Glutamatergic neuron (in vitro differentiated cells): ENCODE measurements around the gene UQCRQ. TPM values are rescaled to one million over a fixed set of nuclear protein-coding genes. Genes with fewer than 3 reads are reported as not detected.

Experiments used
- DNase-seq: peaks from one replicate; pipeline ENCODE4 v3.0.0; 2022
- H3K27ac Mint-ChIP-seq: one replicate; pipeline ENCODE4 v1.8.0; 2020; ENCODE audit warnings: mild to moderate bottlenecking, mixed read lengths, inconsistent platforms; ENCODE audit not compliant: unreplicated experiment
- H3K27me3 Mint-ChIP-seq: one replicate; pipeline ENCODE4 v1.8.0; 2020; ENCODE audit warnings: mild to moderate bottlenecking, moderate library complexity, mixed read lengths, inconsistent platforms; ENCODE audit not compliant: unreplicated experiment
- H3K36me3 Mint-ChIP-seq: one replicate; pipeline ENCODE4 v1.8.0; 2020; ENCODE audit warnings: mild to moderate bottlenecking, mixed read lengths, inconsistent platforms; ENCODE audit not compliant: unreplicated experiment
- H3K4me1 Mint-ChIP-seq: one replicate; pipeline ENCODE4 v1.8.0; 2020; ENCODE audit warnings: mild to moderate bottlenecking, low read depth, mixed read lengths, inconsistent platforms; ENCODE audit not compliant: unreplicated experiment
- H3K4me3 Mint-ChIP-seq: one replicate; pipeline ENCODE4 v1.8.0; 2020; ENCODE audit warnings: mild to moderate bottlenecking, mixed read lengths, inconsistent platforms; ENCODE audit not compliant: unreplicated experiment
- H3K9me3 Mint-ChIP-seq: one replicate; pipeline ENCODE4 v1.8.0; 2020; ENCODE audit warnings: mild to moderate bottlenecking, moderate library complexity, mixed read lengths, inconsistent platforms; ENCODE audit not compliant: unreplicated experiment
- total RNA-seq: library from RNA; stranded (reverse); fragmentation: NEBNext Ultra II Directional; extraction: Animal tissue kit (Norgen Biotek cat#: 25700); gene quantifications from one replicate; pipeline ENCODE4 v1.2.1, GENCODE V29; 2021; ENCODE audit not compliant: unreplicated experiment
- TF ChIP-seq, protein P1 (sequence below): fragments of 200-600 bp; sonication (generic); IDR thresholded peaks from one replicate; pipeline ENCODE4 v1.5.0; 2021; ENCODE audit not compliant: partially characterized antibody, unreplicated experiment

UQCRQ gene
- total RNA-seq, 1 donor from 2014 or later: 163 TPM

GRCh38 chr5:132905938-132906337, 39.5 kb downstream of the UQCRQ start:
- Mint-ChIP-seq H3K4me3 (no peak overlapping the region), H3K27ac (no peak overlapping the region), H3K9me3 (no peaks in the 10 kb centered on the region), H3K27me3 (no peaks in the 10 kb centered on the region), H3K36me3 (no peaks in the 10 kb centered on the region), H3K4me1 (no peaks in the 10 kb centered on the region)
- DNase-seq: no peak
- TF ChIP-seq, protein P1, sequence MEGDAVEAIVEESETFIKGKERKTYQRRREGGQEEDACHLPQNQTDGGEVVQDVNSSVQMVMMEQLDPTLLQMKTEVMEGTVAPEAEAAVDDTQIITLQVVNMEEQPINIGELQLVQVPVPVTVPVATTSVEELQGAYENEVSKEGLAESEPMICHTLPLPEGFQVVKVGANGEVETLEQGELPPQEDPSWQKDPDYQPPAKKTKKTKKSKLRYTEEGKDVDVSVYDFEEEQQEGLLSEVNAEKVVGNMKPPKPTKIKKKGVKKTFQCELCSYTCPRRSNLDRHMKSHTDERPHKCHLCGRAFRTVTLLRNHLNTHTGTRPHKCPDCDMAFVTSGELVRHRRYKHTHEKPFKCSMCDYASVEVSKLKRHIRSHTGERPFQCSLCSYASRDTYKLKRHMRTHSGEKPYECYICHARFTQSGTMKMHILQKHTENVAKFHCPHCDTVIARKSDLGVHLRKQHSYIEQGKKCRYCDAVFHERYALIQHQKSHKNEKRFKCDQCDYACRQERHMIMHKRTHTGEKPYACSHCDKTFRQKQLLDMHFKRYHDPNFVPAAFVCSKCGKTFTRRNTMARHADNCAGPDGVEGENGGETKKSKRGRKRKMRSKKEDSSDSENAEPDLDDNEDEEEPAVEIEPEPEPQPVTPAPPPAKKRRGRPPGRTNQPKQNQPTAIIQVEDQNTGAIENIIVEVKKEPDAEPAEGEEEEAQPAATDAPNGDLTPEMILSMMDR: peak; percentile 44

GRCh38 chr5:132907161-132907560, 40.7 kb downstream of the UQCRQ start:
- no peaks in the 10 kb centered on the region for H3K36me3 Mint-ChIP-seq
- TF ChIP-seq, protein P1: no peak
- no peak for DNase-seq
- H3K4me3 Mint-ChIP-seq: no peak overlapping the region
- peaks cover 2% of the 10 kb centered on the region for H3K9me3 Mint-ChIP-seq
- H3K27ac Mint-ChIP-seq: no peak overlapping the region
- H3K27me3 Mint-ChIP-seq: no peaks in the 10 kb centered on the region
- no peaks in the 10 kb centered on the region for H3K4me1 Mint-ChIP-seq

DNA sequence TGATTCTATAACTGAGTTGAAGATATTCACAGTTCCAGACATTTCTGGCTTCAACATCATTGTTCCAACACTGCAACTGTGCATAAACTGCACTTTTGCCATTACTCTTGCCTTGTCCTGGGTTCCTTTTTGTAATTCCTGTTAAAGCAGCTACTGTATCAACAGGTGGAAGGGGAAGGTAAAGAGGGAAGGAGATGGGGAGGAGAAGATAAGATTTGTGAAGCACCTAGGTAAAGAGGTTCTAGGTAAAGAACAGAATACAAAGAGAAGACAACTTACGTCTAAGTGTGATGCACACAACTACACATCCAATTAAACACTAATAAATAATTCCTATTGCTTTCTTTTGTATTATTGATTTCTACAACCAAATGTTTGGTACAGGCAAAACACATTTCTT, 43.3 kb downstream of the UQCRQ start:
- peaks cover 5% of the 10 kb centered on the region for H3K9me3 Mint-ChIP-seq
- no peaks in the 10 kb centered on the region for H3K36me3 Mint-ChIP-seq
- TF ChIP-seq, protein P1: no peak
- no peaks in the 10 kb centered on the region for H3K27me3 Mint-ChIP-seq
- H3K4me3 Mint-ChIP-seq: no peak overlapping the region
- H3K27ac Mint-ChIP-seq: no peak overlapping the region
- H3K4me1 Mint-ChIP-seq: no peaks in the 10 kb centered on the region
- no peak for DNase-seq

- H3K4me1 Mint-ChIP-seq: no peaks in the 10 kb centered on the region
- H3K36me3 Mint-ChIP-seq: no peaks in the 10 kb centered on the region
- no peak overlapping the region for H3K27ac Mint-ChIP-seq
- H3K9me3 Mint-ChIP-seq: peaks cover 5% of the 10 kb centered on the region
- H3K27me3 Mint-ChIP-seq: no peaks in the 10 kb centered on the region
- TF ChIP-seq, protein P1: no peak
- DNase-seq: no peak
- H3K4me3 Mint-ChIP-seq: no peak overlapping the region
Measured at GRCh38 chr5:132915681-132916080, 49.2 kb downstream of the UQCRQ start.

DNA sequence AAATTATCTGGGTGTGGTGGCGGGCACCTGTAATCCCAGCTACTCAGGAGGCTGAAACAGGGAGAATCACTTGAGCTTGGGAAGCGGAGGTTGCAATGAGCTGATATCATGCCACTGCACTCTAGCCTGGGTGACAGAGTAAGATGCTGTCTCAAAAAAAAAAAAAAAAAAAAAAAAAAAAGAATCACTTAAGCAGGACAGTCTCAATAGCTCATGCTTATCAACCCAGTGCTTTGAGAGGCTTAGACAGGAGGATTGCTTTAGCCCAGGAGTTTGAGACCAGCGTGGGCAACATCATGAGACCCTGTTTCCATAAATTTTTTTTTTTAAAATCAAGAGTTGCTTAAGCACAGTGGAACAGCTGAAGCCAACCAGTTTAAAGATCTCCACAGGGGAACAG, 49.6 kb downstream of the UQCRQ start:
- Mint-ChIP-seq H3K9me3 (peaks cover 5% of the 10 kb centered on the region), H3K36me3 (no peaks in the 10 kb centered on the region), H3K27ac (peak overlapping the region; percentile 10), H3K4me1 (no peaks in the 10 kb centered on the region), H3K4me3 (no peak overlapping the region), H3K27me3 (no peaks in the 10 kb centered on the region)
- TF ChIP-seq, protein P1: no peak
- DNase-seq: no peak

Other genes with a start within 250 kb of the UQCRQ start
- not detected for gene IL13, start 208.5 kb upstream of the UQCRQ start, total RNA-seq
- not detected for gene IL4, start 192.7 kb upstream of the UQCRQ start, total RNA-seq
- gene KIF3A, start 129.1 kb upstream of the UQCRQ start, total RNA-seq: 42.4 TPM
- 0.17 TPM for gene CCNI2, start 119.2 kb upstream of the UQCRQ start, total RNA-seq
- 26.9 TPM for gene SEPTIN8, start 89.4 kb upstream of the UQCRQ start, total RNA-seq
- 0.12 TPM for gene SOWAHA, start 53.3 kb upstream of the UQCRQ start, total RNA-seq
- gene SHROOM1, start 36.0 kb upstream of the UQCRQ start, total RNA-seq: 5.1 TPM
- gene GDF9, start 173 bp upstream of the UQCRQ start, total RNA-seq: 0.69 TPM
- gene LEAP2, start 7.0 kb downstream of the UQCRQ start, total RNA-seq: 2.5 TPM
- gene AFF4, start 97.0 kb downstream of the UQCRQ start, total RNA-seq: 135 TPM
- gene ZCCHC10, start 159.9 kb downstream of the UQCRQ start, total RNA-seq: 26.1 TPM
- 96.6 TPM for gene HSPA4, start 185.4 kb downstream of the UQCRQ start, total RNA-seq